A549 (cell line): Measurements from ENCODE around the gene MAPT. TPM values are rescaled to one million over a fixed set of nuclear protein-coding genes. Genes with fewer than 3 reads are reported as not detected.

Source experiments
- ATAC-seq, 2 experiments: fragments of 200-7000 bp in 1 of 2; fragments of >200 bp in 1 of 2; cut with Nextera tagmentation in 1 of 2; cut with Tn5 transposase in 1 of 2; 3 replicates each; pipeline versions ENCODE4 v1.8.0 to v1.9.1; 2018 to 2020; ENCODE audit warnings: mild to moderate bottlenecking in 1 of 2, moderate library complexity in 1 of 2
- CTCF ChIA-PET: fragments of 300-600 bp; sonication (Branson Sonifier 250); formaldehyde crosslinking; extraction: SDS; loops from one replicate; lab custom pipeline; 2021; ENCODE audit warnings: antibody characterized with exemption, inconsistent platforms; lab: Yijun Ruan, JAX
- POLR2A ChIA-PET: fragments of 350-600 bp; formaldehyde crosslinking; extraction: SDS; loops from one replicate; lab custom pipeline; 2021; ENCODE audit warnings: antibody characterized with exemption, inconsistent platforms; lab: Yijun Ruan, JAX
- DNase-seq, 2 experiments: peaks; one replicate each; pipeline versions ENCODE4 v3.0.0 to v3.0.0-alpha.2; 2011 to 2016; ENCODE audit warnings: low read depth in 1 of 2, low spot score in 1 of 2
- FAIRE-seq: peaks from 2 replicates; lab custom pipeline; 2011; peaks lifted over from hg19 to GRCh38; lab: Jason Lieb, UNC
- H3K27ac ChIP-seq, 2 experiments: fragments of >200 bp; sonication (Bioruptor Twin); formaldehyde crosslinking; 3 replicates each; pipeline ENCODE4 v1.5.1; 2016 to 2017
- H3K4me1 ChIP-seq: fragments of >200 bp; sonication (Bioruptor Twin); formaldehyde crosslinking; 3 replicates; pipeline ENCODE4 v1.6.1; 2016
- H3K4me2 ChIP-seq: fragments of >200 bp; sonication (Bioruptor Twin); formaldehyde crosslinking; 3 replicates; pipeline ENCODE4 v1.6.1; 2016
- H3K4me3 ChIP-seq: fragments of >200 bp; sonication (Bioruptor Twin); formaldehyde crosslinking; 3 replicates; pipeline ENCODE4 v1.5.1; 2016
- H3K9me3 ChIP-seq: fragments of >200 bp; sonication (Bioruptor Twin); formaldehyde crosslinking; 3 replicates; pipeline ENCODE4 v1.6.1; 2016
- BHLHE40 ChIP-seq: IDR thresholded peaks from 2 replicates; pipeline ENCODE4 v1.6.1; 2012; ENCODE audit warnings: low read depth, low read length, inconsistent platforms
- CEBPB ChIP-seq, 2 experiments: fragments of >200 bp in 1 of 2; sonication (Bioruptor Twin) in 1 of 2; formaldehyde crosslinking in 1 of 2; IDR thresholded peaks; 2 replicates each; pipeline ENCODE4 v1.6.1; 2012 to 2016
- CHD2 ChIP-seq: fragments of 150-350 bp; IDR thresholded peaks from 2 replicates; pipeline ENCODE4 v1.6.1; 2014; ENCODE audit warnings: low read length; ENCODE audit not compliant: partially characterized antibody
- CHD4 ChIP-seq: fragments of 200-600 bp; sonication (generic); IDR thresholded peaks from 2 replicates; pipeline ENCODE4 v1.6.1; 2016; ENCODE audit warnings: antibody characterized with exemption, mild to moderate bottlenecking, borderline replicate concordance
- EP300 ChIP-seq, 2 experiments: fragments of >200 bp; sonication (Bioruptor Twin); formaldehyde crosslinking; IDR thresholded peaks; 2 replicates in 1 of 2; 3 replicates in 1 of 2; pipeline ENCODE4 v1.6.1; 2016 to 2017
- ESRRA ChIP-seq: fragments of 150-350 bp; IDR thresholded peaks from 2 replicates; pipeline ENCODE4 v1.6.1; 2014; ENCODE audit warnings: mild to moderate bottlenecking, low read length, borderline replicate concordance
- HDAC2 ChIP-seq: fragments of 200-600 bp; sonication (generic); IDR thresholded peaks from 2 replicates; pipeline ENCODE4 v1.6.1; 2016
- HEYL ChIP-seq: fragments of 250-450 bp; sonication (Bioruptor Pico); IDR thresholded peaks from 2 replicates; pipeline ENCODE4 v1.8.0; 2021; ENCODE audit warnings: mild to moderate bottlenecking, moderate library complexity
- HOXA7 ChIP-seq: fragments of 250-450 bp; sonication (Bioruptor Pico); IDR thresholded peaks from 2 replicates; pipeline ENCODE4 v1.5.0; 2020; ENCODE audit warnings: mild to moderate bottlenecking, moderate library complexity
- HOXB5 ChIP-seq: fragments of 250-450 bp; sonication (Bioruptor Pico); IDR thresholded peaks from 2 replicates; pipeline ENCODE4 v1.5.0; 2020; ENCODE audit warnings: mild to moderate bottlenecking, moderate library complexity
- JUNB ChIP-seq: fragments of >200 bp; sonication (Bioruptor Twin); formaldehyde crosslinking; IDR thresholded peaks from 2 replicates; pipeline ENCODE4 v1.6.1; 2016
- KDM1A ChIP-seq: fragments of 200-600 bp; sonication (generic); IDR thresholded peaks from 2 replicates; pipeline ENCODE4 v1.6.1; 2016; ENCODE audit warnings: low read depth, mild to moderate bottlenecking
- KDM5A ChIP-seq: fragments of 200-600 bp; sonication (generic); IDR thresholded peaks from 2 replicates; pipeline ENCODE4 v1.6.1; 2016; ENCODE audit warnings: antibody characterized with exemption, mild to moderate bottlenecking
- MAFK ChIP-seq: fragments of 450-650 bp; IDR thresholded peaks from 2 replicates; pipeline ENCODE4 v1.6.1; 2014; ENCODE audit not compliant: partially characterized antibody
- MAZ ChIP-seq: fragments of 150-350 bp; IDR thresholded peaks from 2 replicates; pipeline ENCODE4 v1.6.1; 2014; ENCODE audit warnings: antibody characterized with exemption, low read depth, low read length, borderline replicate concordance
- NPAS2 ChIP-seq: fragments of 250-450 bp; sonication (Bioruptor Pico); IDR thresholded peaks from 2 replicates; pipeline ENCODE4 v1.8.0; 2022; ENCODE audit warnings: mild to moderate bottlenecking, moderate library complexity, borderline replicate concordance
- POLR2A ChIP-seq: IDR thresholded peaks from 2 replicates; pipeline ENCODE4 v1.6.1; 2012; ENCODE audit warnings: mild to moderate bottlenecking, low read length
- POLR2AphosphoS2 ChIP-seq: conservative IDR thresholded peaks from 2 replicates; pipeline ENCODE4 v1.6.1; 2012; ENCODE audit warnings: low read length, improper control_type of control experiment, inconsistent platforms
- RAD21 ChIP-seq, 2 experiments: fragments of >200 bp in 1 of 2; sonication (Bioruptor Twin) in 1 of 2; formaldehyde crosslinking in 1 of 2; IDR thresholded peaks in 1 of 2; conservative IDR thresholded peaks in 1 of 2; 2 replicates in 1 of 2; 3 replicates in 1 of 2; pipeline ENCODE4 v1.6.1; 2012 to 2018; ENCODE audit warnings: inconsistent platforms in 1 of 2
- RARB ChIP-seq: fragments of 250-450 bp; sonication (Bioruptor Pico); IDR thresholded peaks from 2 replicates; pipeline ENCODE4 v1.8.0; 2021; ENCODE audit warnings: mild to moderate bottlenecking, moderate library complexity
- RCOR1 ChIP-seq: fragments of 150-350 bp; IDR thresholded peaks from 2 replicates; pipeline ENCODE4 v1.6.1; 2014; ENCODE audit warnings: antibody characterized with exemption, low read length, low read depth
- RFX5 ChIP-seq: fragments of 450-650 bp; IDR thresholded peaks from 2 replicates; pipeline ENCODE4 v1.7.1; 2014; ENCODE audit warnings: antibody characterized with exemption, mild to moderate bottlenecking, moderate library complexity
- RNF2 ChIP-seq: fragments of 200-600 bp; sonication (generic); IDR thresholded peaks from 2 replicates; pipeline ENCODE4 v1.6.1; 2016; ENCODE audit warnings: low read depth, mild to moderate bottlenecking, antibody characterized with exemption, moderate library complexity, borderline replicate concordance
- SREBF2 ChIP-seq: fragments of 450-650 bp; IDR thresholded peaks from 2 replicates; pipeline ENCODE4 v1.6.1; 2014; ENCODE audit warnings: mild to moderate bottlenecking, moderate library complexity
- TFCP2L1 ChIP-seq: fragments of 250-450 bp; sonication (Bioruptor Pico); IDR thresholded peaks from 2 replicates; pipeline ENCODE4 v1.5.0; 2021; ENCODE audit warnings: mild to moderate bottlenecking
- TP53 ChIP-seq: fragments of 250-450 bp; sonication (Bioruptor Pico); IDR thresholded peaks from 2 replicates; pipeline ENCODE4 v1.5.0; 2021; ENCODE audit warnings: mild to moderate bottlenecking, moderate library complexity
- ZFP36 ChIP-seq: fragments of 450-650 bp; IDR thresholded peaks from 2 replicates; pipeline ENCODE4 v1.6.1; 2014; ENCODE audit warnings: borderline replicate concordance; ENCODE audit not compliant: partially characterized antibody
- ZNF302 ChIP-seq: fragments of 250-450 bp; sonication (Bioruptor Pico); IDR thresholded peaks from 2 replicates; pipeline ENCODE4 v1.9.0; 2021; ENCODE audit warnings: inconsistent platforms, mild to moderate bottlenecking, moderate library complexity
- ZSCAN20 ChIP-seq: fragments of 250-450 bp; sonication (Bioruptor Pico); IDR thresholded peaks from 2 replicates; pipeline ENCODE4 v1.8.0; 2022; ENCODE audit warnings: mild to moderate bottlenecking, moderate library complexity
- WGBS: methylation state at CpG from one replicate; pipeline ENCODE4 v1.1.6; 2017; ENCODE audit errors: missing lambda C conversion rate; 5-methylcytosine and 5-hydroxymethylcytosine counted together
- polyA plus RNA-seq, 4 experiments: library from polyadenylated mRNA; depleted of rRNA in 3 of 4; stranded (reverse); fragments of >200 nt; fragmentation: RNase III in 1 of 4; extraction: RNeasy Plus Mini Kit Qiagen cat#74134 plus additional on column Dnase treatment in 1 of 4; gene quantifications; 2 replicates in 3 of 4; 3 replicates in 1 of 4; pipeline ENCODE4 v1.2.3, GENCODE V29; 2011 to 2017
- TF ChIP-seq, protein P1 (sequence below): IDR thresholded peaks from 2 replicates; pipeline ENCODE4 v1.6.1; 2012
- TF ChIP-seq, protein P2 (sequence below): fragments of 250-450 bp; sonication (Bioruptor Pico); IDR thresholded peaks from 2 replicates; pipeline ENCODE4 v1.5.0; 2020; ENCODE audit warnings: low read depth, mild to moderate bottlenecking, moderate library complexity
- TF ChIP-seq, protein P3 (sequence below): fragments of 200-600 bp; sonication (generic); IDR thresholded peaks from 2 replicates; pipeline ENCODE4 v1.6.1; 2016; ENCODE audit warnings: antibody characterized with exemption, mild to moderate bottlenecking, moderate library complexity
- TF ChIP-seq, protein P4 (sequence below): fragments of 250-450 bp; sonication (Bioruptor Pico); IDR thresholded peaks from 2 replicates; pipeline ENCODE4 v1.5.0; 2021; ENCODE audit warnings: mild to moderate bottlenecking, moderate library complexity, borderline replicate concordance

The MAPT gene
- polyA plus RNA-seq, 2 of the 4 experiments (the other 2 are of a cell fraction) = 1.2 to 1.6 TPM

DNA sequence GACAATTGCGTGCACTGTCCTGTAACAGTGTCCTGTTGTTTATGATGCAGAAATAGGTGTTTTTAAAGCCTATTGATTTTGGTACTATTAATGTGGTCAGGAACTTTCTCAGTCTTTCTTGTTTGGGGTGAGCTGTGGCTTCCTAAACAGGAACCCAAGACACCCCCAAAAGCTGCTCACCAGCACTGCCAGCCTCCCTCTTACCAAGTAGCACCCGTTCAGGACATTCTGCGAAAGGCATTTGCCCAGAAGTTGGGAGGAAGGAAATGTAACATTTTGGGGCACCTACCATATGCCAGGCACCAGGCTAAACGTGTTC is 83.1 kb downstream of the MAPT start:
- Histone ChIP-seq H3K4me3 (no peak overlapping the region), H3K4me2 (no peak overlapping the region), H3K9me3 (peaks cover 5% of the 10 kb centered on the region; the same call in 2 of the 3 replicates), H3K27ac (no peak overlapping the region), H3K4me1 (no peaks in the 10 kb centered on the region)
- POLR2A ChIA-PET = no interaction called here
- 73% methylated on average over 4 of the region's 4 CpGs for WGBS
- ATAC-seq = no peak
- no peak for DNase-seq
- TF ChIP-seq ZSCAN20 (CRISPR knock-in tag) = no peak
- no peak for TF ChIP-seq CEBPB (IDR thresholded peaks at IDR 0.05)
- TF ChIP-seq BHLHE40 = no peak
- no peak for TF ChIP-seq POLR2A
- TF ChIP-seq, protein P1, sequence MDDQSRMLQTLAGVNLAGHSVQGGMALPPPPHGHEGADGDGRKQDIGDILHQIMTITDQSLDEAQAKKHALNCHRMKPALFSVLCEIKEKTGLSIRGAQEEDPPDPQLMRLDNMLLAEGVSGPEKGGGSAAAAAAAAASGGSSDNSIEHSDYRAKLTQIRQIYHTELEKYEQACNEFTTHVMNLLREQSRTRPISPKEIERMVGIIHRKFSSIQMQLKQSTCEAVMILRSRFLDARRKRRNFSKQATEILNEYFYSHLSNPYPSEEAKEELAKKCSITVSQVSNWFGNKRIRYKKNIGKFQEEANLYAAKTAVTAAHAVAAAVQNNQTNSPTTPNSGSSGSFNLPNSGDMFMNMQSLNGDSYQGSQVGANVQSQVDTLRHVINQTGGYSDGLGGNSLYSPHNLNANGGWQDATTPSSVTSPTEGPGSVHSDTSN = no peak
- TF ChIP-seq ZNF302 (CRISPR knock-in tag) = no peak
- TF ChIP-seq RNF2 = no peak
- TF ChIP-seq, protein P2, sequence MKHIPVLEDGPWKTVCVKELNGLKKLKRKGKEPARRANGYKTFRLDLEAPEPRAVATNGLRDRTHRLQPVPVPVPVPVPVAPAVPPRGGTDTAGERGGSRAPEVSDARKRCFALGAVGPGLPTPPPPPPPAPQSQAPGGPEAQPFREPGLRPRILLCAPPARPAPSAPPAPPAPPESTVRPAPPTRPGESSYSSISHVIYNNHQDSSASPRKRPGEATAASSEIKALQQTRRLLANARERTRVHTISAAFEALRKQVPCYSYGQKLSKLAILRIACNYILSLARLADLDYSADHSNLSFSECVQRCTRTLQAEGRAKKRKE = no peak
- FAIRE-seq = no peak
- CTCF ChIA-PET = interaction anchor here (1.2 to 4.0 kb wide), 2 partner anchors 8 to 26 kb away, joined by 3 to 16 read pairs; no protein-coding TSS in a partner anchor

DNA sequence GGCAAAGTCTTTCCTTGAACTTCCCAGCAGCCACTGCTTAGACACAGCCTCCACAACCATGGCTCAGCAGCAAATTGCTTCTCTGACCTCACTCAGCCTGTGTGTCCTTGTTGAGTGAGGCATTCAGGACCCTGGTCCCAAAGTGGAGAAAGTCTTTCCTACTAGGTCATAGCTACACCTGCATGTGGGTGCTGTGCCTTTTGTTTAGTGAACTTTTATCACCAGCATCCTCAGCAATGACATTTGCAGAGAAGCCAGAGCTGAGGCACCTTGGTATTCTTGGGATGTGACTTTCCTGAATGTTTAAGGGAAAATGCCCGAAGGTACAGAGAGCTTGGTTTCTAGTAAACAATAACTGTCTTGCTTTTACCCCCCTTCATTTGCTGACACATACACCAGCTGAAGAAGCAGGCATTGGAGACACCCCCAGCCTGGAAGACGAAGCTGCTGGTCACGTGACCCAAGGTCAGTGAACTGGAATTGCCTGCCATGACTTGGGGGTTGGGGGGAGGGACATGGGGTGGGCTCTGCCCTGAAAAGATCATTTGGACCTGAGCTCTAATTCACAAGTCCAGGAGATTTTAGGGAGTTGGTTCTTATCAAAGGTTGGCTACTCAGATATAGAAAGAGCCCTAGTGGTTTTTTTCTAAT is 83.7 kb downstream of the MAPT start:
- CTCF ChIA-PET = interaction anchor here (1.2 to 4.0 kb wide), 3 partner anchors 9 to 25 kb away, joined by 3 to 16 read pairs (median 5); no protein-coding TSS in a partner anchor

DNA sequence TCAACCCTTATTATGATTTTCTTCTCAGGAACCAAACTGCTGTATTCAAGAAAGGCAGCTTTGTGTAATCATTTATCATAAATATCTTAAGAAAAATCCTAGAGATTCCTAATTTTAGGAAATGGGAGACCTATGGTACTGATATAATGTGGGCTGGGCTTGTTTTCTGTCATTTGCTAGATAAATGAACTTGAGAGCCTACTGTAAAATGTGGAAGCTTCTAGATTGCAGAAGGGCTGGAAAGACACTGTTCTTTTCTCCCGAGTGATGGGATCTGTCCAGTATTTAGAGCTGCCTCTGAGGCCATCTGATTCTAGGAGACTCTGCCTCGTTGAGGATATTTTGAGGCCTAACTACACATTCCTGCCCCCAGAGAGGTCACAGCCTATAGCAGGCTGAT is 84.8 kb downstream of the MAPT start:
- POLR2A ChIA-PET = no interaction called here
- no peak for ATAC-seq
- no peak for DNase-seq
- CTCF ChIA-PET = interaction anchor here (1.2 to 4.0 kb wide), 4 partner anchors 11 to 31 kb away, joined by 3 to 16 read pairs (median 4); no protein-coding TSS in a partner anchor
- 51% methylated on average over 2 of the region's 2 CpGs for WGBS
- H3K27ac ChIP-seq = no peak overlapping the region
- no peak overlapping the region for H3K4me2 ChIP-seq
- H3K9me3 ChIP-seq = no peaks in the 10 kb centered on the region
- no peaks in the 10 kb centered on the region for H3K4me1 ChIP-seq
- H3K4me3 ChIP-seq = no peak overlapping the region
- no peak for FAIRE-seq
- TF ChIP-seq TFCP2L1 (no peak), TP53 (CRISPR knock-in tag) (no peak), CHD4 (no peak), CHD2 (no peak), KDM1A (no peak), ZNF302 (CRISPR knock-in tag) (no peak), HEYL (CRISPR knock-in tag) (no peak), SREBF2 (no peak), ESRRA (no peak), POLR2AphosphoS2 (no peak), RARB (CRISPR knock-in tag) (no peak), RFX5 (no peak), JUNB (no peak), KDM5A (no peak)
- TF ChIP-seq, protein P3, sequence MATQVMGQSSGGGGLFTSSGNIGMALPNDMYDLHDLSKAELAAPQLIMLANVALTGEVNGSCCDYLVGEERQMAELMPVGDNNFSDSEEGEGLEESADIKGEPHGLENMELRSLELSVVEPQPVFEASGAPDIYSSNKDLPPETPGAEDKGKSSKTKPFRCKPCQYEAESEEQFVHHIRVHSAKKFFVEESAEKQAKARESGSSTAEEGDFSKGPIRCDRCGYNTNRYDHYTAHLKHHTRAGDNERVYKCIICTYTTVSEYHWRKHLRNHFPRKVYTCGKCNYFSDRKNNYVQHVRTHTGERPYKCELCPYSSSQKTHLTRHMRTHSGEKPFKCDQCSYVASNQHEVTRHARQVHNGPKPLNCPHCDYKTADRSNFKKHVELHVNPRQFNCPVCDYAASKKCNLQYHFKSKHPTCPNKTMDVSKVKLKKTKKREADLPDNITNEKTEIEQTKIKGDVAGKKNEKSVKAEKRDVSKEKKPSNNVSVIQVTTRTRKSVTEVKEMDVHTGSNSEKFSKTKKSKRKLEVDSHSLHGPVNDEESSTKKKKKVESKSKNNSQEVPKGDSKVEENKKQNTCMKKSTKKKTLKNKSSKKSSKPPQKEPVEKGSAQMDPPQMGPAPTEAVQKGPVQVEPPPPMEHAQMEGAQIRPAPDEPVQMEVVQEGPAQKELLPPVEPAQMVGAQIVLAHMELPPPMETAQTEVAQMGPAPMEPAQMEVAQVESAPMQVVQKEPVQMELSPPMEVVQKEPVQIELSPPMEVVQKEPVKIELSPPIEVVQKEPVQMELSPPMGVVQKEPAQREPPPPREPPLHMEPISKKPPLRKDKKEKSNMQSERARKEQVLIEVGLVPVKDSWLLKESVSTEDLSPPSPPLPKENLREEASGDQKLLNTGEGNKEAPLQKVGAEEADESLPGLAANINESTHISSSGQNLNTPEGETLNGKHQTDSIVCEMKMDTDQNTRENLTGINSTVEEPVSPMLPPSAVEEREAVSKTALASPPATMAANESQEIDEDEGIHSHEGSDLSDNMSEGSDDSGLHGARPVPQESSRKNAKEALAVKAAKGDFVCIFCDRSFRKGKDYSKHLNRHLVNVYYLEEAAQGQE = no peak
- TF ChIP-seq, protein P4, sequence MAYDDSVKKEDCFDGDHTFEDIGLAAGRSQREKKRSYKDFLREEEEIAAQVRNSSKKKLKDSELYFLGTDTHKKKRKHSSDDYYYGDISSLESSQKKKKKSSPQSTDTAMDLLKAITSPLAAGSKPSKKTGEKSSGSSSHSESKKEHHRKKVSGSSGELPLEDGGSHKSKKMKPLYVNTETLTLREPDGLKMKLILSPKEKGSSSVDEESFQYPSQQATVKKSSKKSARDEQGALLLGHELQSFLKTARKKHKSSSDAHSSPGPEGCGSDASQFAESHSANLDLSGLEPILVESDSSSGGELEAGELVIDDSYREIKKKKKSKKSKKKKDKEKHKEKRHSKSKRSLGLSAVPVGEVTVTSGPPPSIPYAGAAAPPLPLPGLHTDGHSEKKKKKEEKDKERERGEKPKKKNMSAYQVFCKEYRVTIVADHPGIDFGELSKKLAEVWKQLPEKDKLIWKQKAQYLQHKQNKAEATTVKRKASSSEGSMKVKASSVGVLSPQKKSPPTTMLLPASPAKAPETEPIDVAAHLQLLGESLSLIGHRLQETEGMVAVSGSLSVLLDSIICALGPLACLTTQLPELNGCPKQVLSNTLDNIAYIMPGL (CRISPR knock-in tag) = no peak

More for the DNA sequence above, 83.7 kb downstream of the MAPT start:
- Histone ChIP-seq H3K9me3 (no peaks in the 10 kb centered on the region), H3K4me1 (no peaks in the 10 kb centered on the region), H3K27ac (no peak overlapping the region), H3K4me2 (no peak overlapping the region), H3K4me3 (no peak overlapping the region)
- FAIRE-seq (no peak), ATAC-seq (no peak), DNase-seq (no peak)
- TF ChIP-seq ZFP36 = no peak
- TF ChIP-seq HOXA7 (CRISPR knock-in tag) = no peak
- no peak for TF ChIP-seq MAFK
- TF ChIP-seq JUNB = no peak
- no peak for TF ChIP-seq TFCP2L1
- no peak for TF ChIP-seq HOXB5 (CRISPR knock-in tag)
- TF ChIP-seq ZNF302 (CRISPR knock-in tag) = no peak
- no peak for TF ChIP-seq RCOR1
- TF ChIP-seq BHLHE40 = no peak
- no peak for TF ChIP-seq HDAC2
- no peak for TF ChIP-seq ZSCAN20 (CRISPR knock-in tag)
- TF ChIP-seq CEBPB (IDR thresholded peaks at IDR 0.05) = no peak
- no peak for TF ChIP-seq EP300 (IDR thresholded peaks at IDR 0.05)
- TF ChIP-seq MAZ = no peak
- no peak for TF ChIP-seq RAD21 (conservative IDR thresholded peaks at IDR 0.05 in 1 of 2, IDR thresholded peaks at IDR 0.05 in 1 of 2)
- no peak for TF ChIP-seq TP53 (CRISPR knock-in tag)
- TF ChIP-seq NPAS2 (CRISPR knock-in tag) = no peak
- POLR2A ChIA-PET = no interaction called here
- 70% methylated on average over 3 of the region's 3 CpGs for WGBS
